Lung (tissue), 12 donors: ENCODE measurements around the gene XYLT1. TPM values are rescaled to one million over a fixed set of nuclear protein-coding genes. Genes with fewer than 3 reads are reported as not detected.

Experiments
- ATAC-seq: fragments of 200-7000 bp; cut with Tn5 transposase; one replicate; pipeline ENCODE4 v1.9.1; 2020; ENCODE audit warnings: moderate number of reproducible peaks; ENCODE audit not compliant: insufficient read depth, low FRiP score
- DNase-seq, 3 donors: peaks; one replicate each; pipeline ENCODE4 v3.0.0-alpha.2; 2013 to 2017
- H3K27ac ChIP-seq, 2 donors: one replicate each; pipeline ENCODE4 v1.5.1; 2013; ENCODE audit warnings: mild to moderate bottlenecking in 2 of 2, moderate library complexity in 2 of 2, control low read depth in 1 of 2, inconsistent platforms in 1 of 2, low read depth in 1 of 2, low read length in 1 of 2
- H3K27me3 ChIP-seq, 3 donors: one replicate each; pipeline ENCODE4 v1.5.1; 2013; ENCODE audit warnings: low read length in 2 of 3; ENCODE audit not compliant: control insufficient read depth in 3 of 3, insufficient read depth in 3 of 3
- H3K36me3 ChIP-seq, 4 donors: one replicate each; pipeline ENCODE4 v1.5.1; 2013; ENCODE audit warnings: low read length in 4 of 4, mild to moderate bottlenecking in 1 of 4, moderate library complexity in 1 of 4; ENCODE audit not compliant: control insufficient read depth in 4 of 4, insufficient read depth in 4 of 4
- H3K4me1 ChIP-seq, 5 donors: one replicate each; pipeline ENCODE4 v1.5.1; 2013; ENCODE audit warnings: low read length in 5 of 5, mild to moderate bottlenecking in 2 of 5, moderate library complexity in 1 of 5; ENCODE audit not compliant: control insufficient read depth in 5 of 5, insufficient read depth in 5 of 5
- H3K4me3 ChIP-seq: one replicate; pipeline ENCODE4 v1.5.1; 2013; ENCODE audit warnings: mild to moderate bottlenecking, control low read depth, moderate library complexity
- H3K9ac ChIP-seq, 2 donors: one replicate each; pipeline ENCODE4 v1.5.1; 2013; ENCODE audit warnings: low read length in 2 of 2, control low read depth in 1 of 2; ENCODE audit not compliant: insufficient read depth in 1 of 2
- H3K9me3 ChIP-seq, 4 donors: one replicate each; pipeline ENCODE4 v1.5.1; 2013; ENCODE audit warnings: low read length in 3 of 4, mild to moderate bottlenecking in 1 of 4, moderate library complexity in 1 of 4; ENCODE audit not compliant: control insufficient read depth in 4 of 4, insufficient read depth in 3 of 4
- WGBS, 2 donors: extraction: QIAGEN DNeasy Blood & Tissue Kit; methylation state at CpG; one replicate each; pipeline ENCODE4 v1.1.7; 2013; 5-methylcytosine and 5-hydroxymethylcytosine counted together
- polyA plus RNA-seq, 2 donors: library from polyadenylated mRNA; stranded (reverse); fragments of 200-250 nt; gene quantifications; one replicate each; pipeline ENCODE4 v1.2.1, GENCODE V29; 2013
- total RNA-seq, 2 donors: library from RNA; depleted of rRNA in 1 of 2; stranded (reverse); fragments of >200 nt in 1 of 2; gene quantifications; one replicate each; pipeline ENCODE4 v1.2.1, GENCODE V29; 2014 to 2021
- TF ChIP-seq, protein P1 (sequence below): IDR thresholded peaks from 2 replicates; pipeline ENCODE4 v1.5.1; 2012; ENCODE audit warnings: mild to moderate bottlenecking; ENCODE audit errors: control extremely low read depth, extremely low read depth
- donor health status: control.
- donor health status: control.
- donor health status: Bipolar disorder and iron deficiency.
- donor health status: healthy.
- donor health status: DM: yes; HTN: yes; CAD: no.

The XYLT1 gene
- total and polyA plus RNA-seq, 4 donors = 1.4 to 11.5 (median 6.9) TPM

DNA sequence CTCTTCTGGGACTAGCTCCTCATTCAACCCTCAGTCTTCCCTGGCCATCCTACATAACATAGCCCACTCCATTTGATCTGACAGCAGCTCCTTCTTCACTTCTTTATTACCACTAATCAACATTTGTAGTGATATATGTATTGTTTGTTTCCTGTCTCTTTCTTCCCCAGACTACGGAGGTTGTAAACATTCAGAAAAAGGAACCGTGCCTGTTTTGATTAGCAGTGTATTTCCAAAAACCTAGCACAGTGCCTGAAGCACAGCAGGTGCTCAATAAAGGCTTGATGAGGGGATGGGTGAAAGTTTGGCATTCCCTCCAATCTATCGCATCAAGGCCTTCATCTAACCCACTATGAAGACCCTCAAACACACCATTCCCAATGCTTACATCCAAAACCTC, 150.8 kb downstream of the XYLT1 start:
- no peaks in the 10 kb centered on the region for H3K36me3 ChIP-seq
- no peak overlapping the region for H3K27ac ChIP-seq
- WGBS, 2 donors = 42 to 66% methylated on average over 3 of the region's 3 CpGs
- TF ChIP-seq, protein P1, sequence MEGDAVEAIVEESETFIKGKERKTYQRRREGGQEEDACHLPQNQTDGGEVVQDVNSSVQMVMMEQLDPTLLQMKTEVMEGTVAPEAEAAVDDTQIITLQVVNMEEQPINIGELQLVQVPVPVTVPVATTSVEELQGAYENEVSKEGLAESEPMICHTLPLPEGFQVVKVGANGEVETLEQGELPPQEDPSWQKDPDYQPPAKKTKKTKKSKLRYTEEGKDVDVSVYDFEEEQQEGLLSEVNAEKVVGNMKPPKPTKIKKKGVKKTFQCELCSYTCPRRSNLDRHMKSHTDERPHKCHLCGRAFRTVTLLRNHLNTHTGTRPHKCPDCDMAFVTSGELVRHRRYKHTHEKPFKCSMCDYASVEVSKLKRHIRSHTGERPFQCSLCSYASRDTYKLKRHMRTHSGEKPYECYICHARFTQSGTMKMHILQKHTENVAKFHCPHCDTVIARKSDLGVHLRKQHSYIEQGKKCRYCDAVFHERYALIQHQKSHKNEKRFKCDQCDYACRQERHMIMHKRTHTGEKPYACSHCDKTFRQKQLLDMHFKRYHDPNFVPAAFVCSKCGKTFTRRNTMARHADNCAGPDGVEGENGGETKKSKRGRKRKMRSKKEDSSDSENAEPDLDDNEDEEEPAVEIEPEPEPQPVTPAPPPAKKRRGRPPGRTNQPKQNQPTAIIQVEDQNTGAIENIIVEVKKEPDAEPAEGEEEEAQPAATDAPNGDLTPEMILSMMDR = no peak
- no peak overlapping the region for H3K9ac ChIP-seq
- no peak for DNase-seq
- H3K4me1 ChIP-seq = peaks cover 0 to 14% (median 2%) of the 10 kb centered on the region in 5 donors
- no peaks in the 10 kb centered on the region for H3K27me3 ChIP-seq
- H3K4me3 ChIP-seq = no peak overlapping the region
- ATAC-seq = no peak
- no peaks in the 10 kb centered on the region for H3K9me3 ChIP-seq

DNA sequence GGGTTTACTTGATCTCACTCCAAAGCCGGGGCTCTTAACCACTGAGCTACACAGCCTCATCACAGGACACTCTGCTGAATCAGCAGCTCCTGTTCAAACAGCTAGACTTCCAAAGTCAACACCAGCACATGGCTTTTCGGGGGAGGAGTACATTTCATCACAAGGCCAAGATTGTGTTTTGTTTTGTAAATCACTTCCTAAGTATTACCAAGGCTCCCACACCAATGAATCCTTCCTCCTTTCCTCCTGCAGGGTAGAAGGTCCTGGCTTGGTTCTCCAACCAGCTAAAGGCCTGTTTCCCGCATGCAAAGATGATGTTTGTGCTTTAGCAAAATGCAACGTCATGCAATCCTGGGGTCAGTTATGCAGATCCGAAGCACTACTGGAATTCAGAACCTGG, 152.5 kb downstream of the XYLT1 start:
- H3K4me3 ChIP-seq = no peak overlapping the region
- peaks cover 0 to 17% (median 5%) of the 10 kb centered on the region in 5 donors for H3K4me1 ChIP-seq
- no peaks in the 10 kb centered on the region for H3K9me3 ChIP-seq
- ATAC-seq = no peak
- no peaks in the 10 kb centered on the region for H3K27me3 ChIP-seq
- H3K36me3 ChIP-seq = no peaks in the 10 kb centered on the region
- 49 to 64% methylated on average over 5 of the region's 5 CpGs for WGBS, 2 donors
- TF ChIP-seq, protein P1 = no peak
- H3K9ac ChIP-seq = no peak overlapping the region
- H3K27ac ChIP-seq = no peak overlapping the region
- DNase-seq = peak in 1 of 3 donors; percentile 53

DNA sequence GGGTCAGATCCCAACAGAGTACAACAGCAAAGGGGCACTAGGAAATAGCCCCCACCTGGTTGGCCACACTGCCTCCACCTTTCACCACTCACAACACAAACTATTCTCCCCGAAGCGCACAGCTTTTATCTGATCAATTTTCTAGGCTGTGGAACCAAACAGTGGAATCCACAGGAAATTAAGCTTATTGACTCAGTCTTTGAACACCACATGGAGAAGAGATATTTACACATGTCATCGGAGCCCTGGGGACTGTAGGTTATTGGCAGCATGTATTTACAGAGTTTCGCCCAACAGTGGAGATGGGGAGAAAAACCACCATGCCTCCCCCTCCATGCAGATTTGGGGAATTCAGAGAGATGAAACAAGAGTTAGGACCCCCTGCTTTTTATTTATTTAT, 154.8 kb downstream of the XYLT1 start:
- Histone ChIP-seq H3K36me3 (no peaks in the 10 kb centered on the region), H3K27me3 (no peaks in the 10 kb centered on the region), H3K27ac (no peak overlapping the region), H3K4me3 (no peak overlapping the region), H3K9me3 (no peaks in the 10 kb centered on the region), H3K9ac (no peak overlapping the region), H3K4me1 (peaks cover 0 to 18% (median 6%) of the 10 kb centered on the region in 5 donors)
- TF ChIP-seq, protein P1 = no peak
- WGBS, 2 donors = 90 to 92% methylated on average over 4 of the region's 4 CpGs
- DNase-seq (no peak), ATAC-seq (no peak)

DNA sequence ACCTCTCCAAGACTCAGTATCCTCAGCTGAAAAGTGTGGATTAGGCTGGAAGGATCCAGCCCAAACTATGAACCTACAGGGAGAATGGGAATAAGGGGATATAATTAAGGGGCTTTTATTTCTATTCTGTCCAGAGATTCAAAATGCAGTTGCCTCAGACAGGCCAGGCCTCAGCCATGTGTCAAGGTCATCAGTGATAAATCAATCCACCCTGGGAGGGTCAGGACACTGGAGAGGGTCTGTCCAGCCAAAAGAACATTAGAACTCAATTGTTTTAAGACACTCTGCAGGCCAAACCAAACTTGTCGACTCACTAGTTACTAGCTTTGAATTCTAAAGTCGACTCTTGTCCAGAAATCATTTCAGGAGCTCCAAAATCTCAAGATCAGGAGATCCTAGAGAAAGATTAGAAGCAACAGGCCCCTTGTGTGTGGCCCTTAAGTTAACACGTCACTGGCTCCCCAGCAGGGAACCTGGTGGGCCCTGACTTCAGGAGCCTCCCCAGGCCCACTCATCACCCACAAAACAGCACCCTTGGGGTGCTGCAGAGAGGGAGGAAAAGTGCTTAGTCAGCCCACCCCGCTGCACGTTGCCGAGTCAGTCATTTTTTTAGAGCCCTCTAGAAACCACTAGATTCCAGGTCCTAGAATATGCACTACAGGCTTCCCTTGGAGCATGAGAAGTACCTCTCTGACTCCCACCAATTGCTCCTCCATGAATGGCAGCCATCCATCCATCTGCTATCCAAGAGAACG, 156.8 kb downstream of the XYLT1 start:
- 71 to 75% methylated on average over 7 of the region's 7 CpGs for WGBS, 2 donors
- H3K27me3 ChIP-seq = no peaks in the 10 kb centered on the region
- no peak overlapping the region for H3K27ac ChIP-seq
- H3K9ac ChIP-seq = peak overlapping the region in 1 of 2 donors; percentile 19
- no peak for ATAC-seq
- TF ChIP-seq, protein P1 = no peak
- H3K4me3 ChIP-seq = no peak overlapping the region
- H3K9me3 ChIP-seq = no peaks in the 10 kb centered on the region
- peaks cover 0 to 18% (median 6%) of the 10 kb centered on the region in 5 donors for H3K4me1 ChIP-seq
- H3K36me3 ChIP-seq = no peaks in the 10 kb centered on the region
- DNase-seq = no peak
